Natural killer cell (primary cell): Measurements from ENCODE around the gene SLC7A6. TPM values are rescaled to one million over a fixed set of nuclear protein-coding genes. Genes with fewer than 3 reads are reported as not detected.

ENCODE experiments used
- ATAC-seq, 3 donors: fragments of 150-1000 bp in 2 of 3; fragments of 200-7000 bp in 1 of 3; cut with Tn5 transposase; 1 replicate in 1 of 3; 2 replicates in 2 of 3; pipeline ENCODE4 v1.10.0; 2021; ENCODE audit warnings: mild to moderate bottlenecking in 2 of 3, moderate library complexity in 2 of 3
- DNase-seq, 2 donors: peaks; one replicate each; pipeline versions ENCODE4 v3.0.0 to v3.0.0-alpha.2; 2013 to 2021; ENCODE audit warnings: mixed read lengths in 1 of 2
- H3K27ac ChIP-seq: one replicate; pipeline ENCODE4 v1.5.1; 2013; ENCODE audit warnings: mild to moderate bottlenecking, low read length
- H3K27me3 ChIP-seq: one replicate; pipeline ENCODE4 v1.6.1; 2013; ENCODE audit warnings: low read length; ENCODE audit not compliant: control insufficient read depth, insufficient read depth
- H3K36me3 ChIP-seq: one replicate; pipeline ENCODE4 v1.6.1; 2013; ENCODE audit warnings: low read length; ENCODE audit not compliant: control insufficient read depth, insufficient read depth
- H3K4me1 ChIP-seq: one replicate; pipeline ENCODE4 v1.6.1; 2013; ENCODE audit warnings: low read length; ENCODE audit not compliant: control insufficient read depth, insufficient read depth
- H3K4me3 ChIP-seq: one replicate; pipeline ENCODE4 v1.5.1; 2013; ENCODE audit warnings: low read length
- H3K9me3 ChIP-seq: one replicate; pipeline ENCODE4 v1.6.1; 2013; ENCODE audit warnings: low read length; ENCODE audit not compliant: control insufficient read depth, insufficient read depth
- H3K27ac Mint-ChIP-seq, 2 donors: one replicate each; pipeline ENCODE4 v1.8.0; 2022; ENCODE audit warnings: mild to moderate bottlenecking in 2 of 2, mixed read lengths in 2 of 2, moderate library complexity in 1 of 2
- H3K27me3 Mint-ChIP-seq, 2 donors: one replicate each; pipeline ENCODE4 v1.8.0; 2022; ENCODE audit warnings: low read depth in 2 of 2, mixed read lengths in 2 of 2
- H3K36me3 Mint-ChIP-seq: one replicate; pipeline ENCODE4 v1.8.0; 2022; ENCODE audit warnings: mixed read lengths
- H3K4me1 Mint-ChIP-seq, 2 donors: one replicate each; pipeline ENCODE4 v1.8.0; 2022; ENCODE audit warnings: mixed read lengths in 2 of 2
- H3K4me3 Mint-ChIP-seq: one replicate; pipeline ENCODE4 v1.8.0; 2022; ENCODE audit warnings: mild to moderate bottlenecking, moderate library complexity, mixed read lengths
- H3K9me3 Mint-ChIP-seq, 2 donors: one replicate each; pipeline ENCODE4 v1.8.0; 2022; ENCODE audit warnings: mixed read lengths in 2 of 2
- WGBS: methylation state at CpG from one replicate; pipeline ENCODE4 v1.1.7; 2013; ENCODE audit warnings: missing lambda C conversion rate; ENCODE audit not compliant: insufficient coverage; 5-methylcytosine and 5-hydroxymethylcytosine counted together
- intact Hi-C: fragments of 100-400 bp; cut with micrococcal nuclease; formaldehyde crosslinking; loops from one replicate; pipeline ENCODE4 v1.14.2; 2022
- total RNA-seq, 4 donors: library from RNA; stranded (reverse); fragments of 120-200 nt in 1 of 4; gene quantifications; one replicate each; pipeline versions ENCODE4 v1.2.3 to v1.2.4, GENCODE V29; 2013 to 2022
- TF ChIP-seq, protein P1 (sequence below): fragments of 200-600 bp; IDR thresholded peaks from one replicate; pipeline ENCODE4 v1.8.0; 2022; ENCODE audit warnings: antibody characterized with exemption

The SLC7A6 gene
- total RNA-seq, 3 donors from 2014 or later (not counting 1 experiment from before 2014, with no cell fraction given) = 46.6 to 84.9 (median 69.6) TPM

DNA sequence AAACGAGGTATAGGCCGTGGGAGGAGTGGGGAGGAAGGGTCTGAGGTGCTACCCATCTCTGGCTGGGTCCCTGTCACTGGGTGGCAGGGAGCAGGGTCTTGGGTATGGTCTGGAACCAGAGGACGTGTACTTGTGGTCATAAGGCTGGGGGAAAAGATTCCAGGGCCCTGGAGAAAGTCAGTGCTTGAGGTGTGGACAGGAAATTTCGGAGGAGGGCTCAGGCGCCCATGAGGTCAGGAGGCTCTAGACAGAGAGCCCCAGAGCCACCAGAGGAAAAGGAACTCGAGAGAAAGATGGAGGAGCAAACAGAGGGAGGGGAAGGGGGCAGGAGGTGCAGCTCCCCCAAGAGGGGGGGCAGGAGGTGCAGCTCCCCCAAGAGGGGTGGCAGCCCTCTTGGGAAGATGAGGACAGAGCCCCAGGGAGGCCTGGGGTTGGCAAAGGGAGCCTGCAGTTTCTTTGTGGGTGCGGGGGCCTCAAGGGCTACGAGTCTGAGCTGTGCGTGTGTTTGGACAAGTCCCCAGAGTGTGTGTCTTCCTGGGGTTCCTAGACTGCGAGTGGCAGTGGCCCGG lies 683 bp upstream of the SLC7A6 start:
- intact Hi-C loops = loop anchor here (1.0 to 2.0 kb wide), 3 partner anchors 19 to 48 kb away; partner anchors contain the start of genes PLA2G15 and PRMT7
- peaks cover 25 to 43% of the 10 kb centered on the region in 2 donors for H3K4me1 Mint-ChIP-seq

DNA sequence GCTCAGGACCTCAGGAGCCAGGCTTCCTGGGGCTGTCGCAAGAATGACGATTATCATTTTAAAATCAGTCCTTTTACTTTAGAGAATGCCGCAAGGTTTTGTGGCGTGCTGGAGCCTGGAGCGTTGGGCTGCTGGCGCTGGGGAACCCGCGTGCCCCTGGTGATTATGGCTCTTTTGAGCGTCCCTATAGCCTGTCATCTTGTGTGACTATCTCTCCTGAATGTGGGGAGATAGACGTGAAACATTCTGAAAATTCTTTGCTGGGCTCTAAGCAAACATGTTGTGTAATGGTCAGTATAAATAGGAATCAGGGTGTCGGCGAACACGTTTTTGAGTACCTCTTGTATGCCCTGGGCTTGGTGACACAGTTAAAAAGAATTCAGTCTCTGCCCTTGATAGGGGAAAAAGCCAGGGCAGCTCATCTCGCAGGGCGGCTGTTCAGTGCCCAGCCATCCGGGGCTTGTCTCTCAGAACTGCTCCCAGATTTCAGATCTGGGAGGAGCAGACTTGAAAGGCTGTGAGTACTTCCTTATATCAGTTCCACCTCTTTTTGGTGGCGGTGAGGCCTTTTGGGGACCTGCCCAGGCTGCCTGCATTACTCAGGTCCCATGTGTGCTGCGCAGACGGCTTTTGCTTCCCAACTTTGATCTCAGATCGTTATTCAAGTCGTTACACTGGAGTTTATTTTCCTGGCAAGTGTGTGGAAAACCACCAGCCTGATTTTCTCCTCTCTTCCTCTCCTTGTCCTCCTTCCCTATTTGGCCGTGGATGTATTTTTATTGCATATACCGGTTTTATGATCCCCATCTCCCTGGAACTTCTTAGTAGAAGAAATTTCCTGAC lies 973 bp downstream of the SLC7A6 start:
- Histone ChIP-seq H3K4me1 (peaks cover 48% of the 10 kb centered on the region), H3K27me3 (no peaks in the 10 kb centered on the region), H3K27ac (peak overlapping the region; percentile 95), H3K36me3 (peaks cover 7% of the 10 kb centered on the region), H3K4me3 (peak overlapping the region; percentile 89), H3K9me3 (no peaks in the 10 kb centered on the region)
- 7% methylated on average over 21 of the region's 23 CpGs for WGBS
- H3K4me1 Mint-ChIP-seq = peaks cover 25 to 50% of the 10 kb centered on the region in 2 donors
- no peaks in the 10 kb centered on the region for H3K9me3 Mint-ChIP-seq
- intact Hi-C loops = loop anchor here (2.0 kb wide), 2 partner anchors 20 to 22 kb away; partner anchors contain the start of gene PLA2G15
- TF ChIP-seq, protein P1, sequence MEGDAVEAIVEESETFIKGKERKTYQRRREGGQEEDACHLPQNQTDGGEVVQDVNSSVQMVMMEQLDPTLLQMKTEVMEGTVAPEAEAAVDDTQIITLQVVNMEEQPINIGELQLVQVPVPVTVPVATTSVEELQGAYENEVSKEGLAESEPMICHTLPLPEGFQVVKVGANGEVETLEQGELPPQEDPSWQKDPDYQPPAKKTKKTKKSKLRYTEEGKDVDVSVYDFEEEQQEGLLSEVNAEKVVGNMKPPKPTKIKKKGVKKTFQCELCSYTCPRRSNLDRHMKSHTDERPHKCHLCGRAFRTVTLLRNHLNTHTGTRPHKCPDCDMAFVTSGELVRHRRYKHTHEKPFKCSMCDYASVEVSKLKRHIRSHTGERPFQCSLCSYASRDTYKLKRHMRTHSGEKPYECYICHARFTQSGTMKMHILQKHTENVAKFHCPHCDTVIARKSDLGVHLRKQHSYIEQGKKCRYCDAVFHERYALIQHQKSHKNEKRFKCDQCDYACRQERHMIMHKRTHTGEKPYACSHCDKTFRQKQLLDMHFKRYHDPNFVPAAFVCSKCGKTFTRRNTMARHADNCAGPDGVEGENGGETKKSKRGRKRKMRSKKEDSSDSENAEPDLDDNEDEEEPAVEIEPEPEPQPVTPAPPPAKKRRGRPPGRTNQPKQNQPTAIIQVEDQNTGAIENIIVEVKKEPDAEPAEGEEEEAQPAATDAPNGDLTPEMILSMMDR = no peak
- ATAC-seq (peak in 2 of 3 donors; percentile 4 to 6), DNase-seq (peak in 1 of 2 donors; percentile 80)
- no peaks in the 10 kb centered on the region for H3K36me3 Mint-ChIP-seq
- peak overlapping the region; percentile 95 to 100 for H3K27ac Mint-ChIP-seq
- H3K27me3 Mint-ChIP-seq = no peaks in the 10 kb centered on the region
- H3K4me3 Mint-ChIP-seq = peak overlapping the region; percentile 96

More for the DNA sequence above, 683 bp upstream of the SLC7A6 start:
- H3K36me3 Mint-ChIP-seq = no peaks in the 10 kb centered on the region
- Histone ChIP-seq H3K27me3 (no peaks in the 10 kb centered on the region), H3K4me3 (peak overlapping the region; percentile 68), H3K4me1 (peaks cover 38% of the 10 kb centered on the region), H3K36me3 (peaks cover 14% of the 10 kb centered on the region), H3K27ac (peak overlapping the region; percentile 98), H3K9me3 (no peaks in the 10 kb centered on the region)
- peak overlapping the region; percentile 96 for H3K4me3 Mint-ChIP-seq
- H3K27me3 Mint-ChIP-seq = no peaks in the 10 kb centered on the region
- no peak for DNase-seq
- no peaks in the 10 kb centered on the region for H3K9me3 Mint-ChIP-seq
- ATAC-seq = no peak
- 36% methylated on average over 11 of the region's 11 CpGs for WGBS
- TF ChIP-seq, protein P1 = no peak
- H3K27ac Mint-ChIP-seq = peak overlapping the region; percentile 95 to 100

DNA sequence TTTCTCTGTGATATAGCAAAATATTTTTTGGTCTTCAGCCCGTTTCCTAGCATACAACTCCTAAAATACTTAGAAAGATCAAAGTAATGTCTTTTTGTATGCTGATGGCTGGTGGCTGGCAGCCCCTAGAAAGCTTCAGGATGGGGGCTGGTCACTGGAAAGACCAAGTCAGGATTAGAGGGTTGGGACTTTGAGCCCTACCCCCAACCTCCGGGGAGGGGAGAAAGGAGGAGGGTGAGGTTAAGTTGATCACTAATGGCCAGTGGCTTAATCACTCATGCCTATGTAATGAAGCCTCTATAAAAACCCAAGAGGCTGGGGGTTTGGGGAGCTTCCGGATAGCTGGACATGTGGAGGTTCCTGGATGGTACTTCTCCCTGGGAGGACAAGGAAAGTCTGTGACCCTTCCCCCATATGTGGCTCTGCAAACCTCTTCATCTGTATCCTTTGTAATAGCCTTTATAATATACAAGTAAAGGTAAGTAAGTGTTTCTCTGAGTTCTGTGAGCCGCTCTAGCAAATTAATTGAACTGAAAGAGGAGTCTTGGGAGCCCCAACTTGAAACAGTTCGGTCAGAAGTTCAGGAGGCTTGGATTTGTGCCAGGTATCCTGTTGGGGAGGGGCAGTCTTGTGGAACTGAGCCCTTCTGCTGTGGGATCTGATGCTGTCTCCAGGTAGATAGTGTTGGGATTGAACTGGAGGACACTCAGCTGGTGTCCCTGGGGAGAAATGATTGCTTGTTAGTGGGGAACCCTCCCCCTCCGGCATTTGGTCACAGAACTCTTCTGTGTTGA lies 3.5 kb downstream of the SLC7A6 start:
- Histone ChIP-seq H3K27ac (no peak overlapping the region), H3K36me3 (peaks cover 8% of the 10 kb centered on the region), H3K9me3 (no peaks in the 10 kb centered on the region), H3K27me3 (no peaks in the 10 kb centered on the region), H3K4me1 (peaks cover 48% of the 10 kb centered on the region), H3K4me3 (no peak overlapping the region)
- Mint-ChIP-seq H3K4me1 (peaks cover 25 to 46% of the 10 kb centered on the region in 2 donors), H3K9me3 (no peaks in the 10 kb centered on the region), H3K4me3 (no peak overlapping the region), H3K36me3 (no peaks in the 10 kb centered on the region), H3K27me3 (no peaks in the 10 kb centered on the region), H3K27ac (no peak overlapping the region)
- WGBS = 93% methylated on average over 5 of the region's 6 CpGs
- TF ChIP-seq, protein P1 = no peak
- DNase-seq (no peak), ATAC-seq (no peak)
- intact Hi-C loops = no loop called here
